Activated CD8-positive, alpha-beta memory T cell treated with anti-CD3 and anti-CD28 coated beads for 4 hours (primary cell): ENCODE results near the gene CELA2B.
"Not testable (repeated sequence)": the region's sequence is repeated elsewhere in the genome, so short reads cannot be mapped to it uniquely, and the experiment has no call there.

Experiments used
- DNase-seq, 2 donors: peaks; one replicate each; pipeline ENCODE4 v3.0.0-alpha.2; 2020; ENCODE audit warnings: low read depth in 2 of 2

Gene CELA2B

DNA sequence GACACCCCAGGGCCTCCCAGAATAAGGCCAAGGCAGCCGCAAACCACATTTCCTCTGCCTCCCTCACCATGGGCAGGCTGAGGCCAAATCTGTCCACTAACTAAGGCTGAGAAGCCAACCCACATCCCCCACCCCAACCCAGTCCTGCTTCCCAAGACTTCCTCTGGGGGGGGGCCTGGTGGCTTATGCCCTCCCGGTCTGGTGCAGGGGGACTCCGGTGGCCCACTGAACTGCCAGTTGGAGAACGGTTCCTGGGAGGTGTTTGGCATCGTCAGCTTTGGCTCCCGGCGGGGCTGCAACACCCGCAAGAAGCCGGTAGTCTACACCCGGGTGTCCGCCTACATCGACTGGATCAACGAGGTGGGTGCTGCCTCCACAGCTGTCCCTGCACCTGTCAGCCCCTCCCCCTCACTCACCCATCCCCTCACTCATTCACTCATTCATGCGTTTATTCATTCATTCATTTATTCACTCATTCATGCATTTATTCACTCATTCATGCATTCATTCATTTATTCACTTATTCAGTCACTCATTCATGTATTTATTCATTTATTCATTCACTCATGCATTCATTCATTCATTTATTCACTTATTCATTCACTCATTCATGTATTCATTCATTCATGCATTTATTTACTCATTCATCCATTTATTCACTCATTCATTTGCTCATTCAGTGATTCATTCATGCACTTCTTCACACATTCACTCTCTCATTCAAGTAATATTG is 30.3 kb upstream of the CELA2B start:
- DNase-seq = no peak

DNA sequence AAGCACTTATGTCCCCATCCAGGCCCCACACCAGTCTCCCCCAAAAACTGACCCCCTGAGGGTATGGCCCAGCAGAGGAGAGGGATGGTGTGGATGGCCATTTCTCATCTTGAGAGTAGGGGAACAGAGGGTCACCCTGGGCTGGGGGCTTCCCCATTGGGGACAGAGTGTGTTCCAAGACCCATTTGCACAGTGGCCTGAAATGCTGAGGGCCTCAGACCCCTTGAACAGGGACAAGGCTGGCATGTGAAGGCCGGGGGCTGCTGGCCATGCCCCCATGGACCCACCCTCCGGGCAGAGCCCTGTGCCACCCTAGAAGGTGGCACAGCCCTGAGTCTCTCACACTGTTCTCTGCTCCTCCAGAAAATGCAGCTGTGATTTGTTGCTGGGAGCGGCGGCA is 29.7 kb upstream of the CELA2B start:
- DNase-seq = no peak

DNA sequence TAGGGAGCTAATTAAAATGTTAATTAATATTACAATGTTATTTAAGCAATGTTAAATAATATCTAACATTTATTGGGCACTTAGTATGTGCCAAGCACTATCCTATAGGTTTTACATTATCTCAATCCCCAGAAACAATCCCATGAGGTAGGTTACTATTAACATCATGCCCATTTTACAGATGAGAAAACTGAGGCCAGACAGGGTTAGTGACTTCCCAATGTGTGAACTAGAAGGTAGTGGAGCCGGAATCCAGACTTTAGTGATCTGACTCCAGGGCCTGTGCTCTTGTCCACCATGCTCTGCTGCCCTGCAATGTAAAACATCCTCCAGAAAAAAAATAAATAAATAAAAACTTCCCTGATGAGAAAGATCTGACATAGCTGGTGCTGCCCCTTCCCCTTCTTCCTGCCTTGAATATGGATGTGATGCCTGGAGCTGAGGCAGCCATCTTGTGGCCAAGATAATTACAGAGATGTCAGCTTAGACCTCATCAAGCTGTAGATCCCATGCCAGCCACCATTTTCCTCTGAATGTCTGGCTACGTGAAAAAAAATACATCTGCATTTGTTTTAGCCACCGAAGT is 26.9 kb upstream of the CELA2B start:
- DNase-seq = no peak

DNA sequence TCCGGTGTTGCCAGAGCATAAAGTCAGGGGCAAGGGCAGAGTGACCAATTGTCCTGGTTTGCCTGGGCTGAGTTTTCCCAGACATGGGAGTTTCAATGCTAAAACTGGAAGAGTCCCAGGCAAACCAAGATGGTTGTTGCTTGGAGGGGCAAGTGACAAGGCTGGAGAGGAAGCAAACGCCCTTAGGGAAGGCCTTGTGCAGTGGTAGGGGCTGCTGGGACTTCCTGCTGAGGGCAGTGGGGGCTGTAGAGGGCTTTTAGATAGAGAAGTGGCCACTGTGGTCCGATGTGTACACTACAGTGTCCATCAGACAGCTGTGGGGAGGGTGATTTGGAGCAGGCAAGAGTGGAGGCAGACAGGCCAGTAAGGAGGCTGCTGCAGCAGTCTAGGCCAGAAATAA is 26.3 kb upstream of the CELA2B start:
- no peak for DNase-seq

DNA sequence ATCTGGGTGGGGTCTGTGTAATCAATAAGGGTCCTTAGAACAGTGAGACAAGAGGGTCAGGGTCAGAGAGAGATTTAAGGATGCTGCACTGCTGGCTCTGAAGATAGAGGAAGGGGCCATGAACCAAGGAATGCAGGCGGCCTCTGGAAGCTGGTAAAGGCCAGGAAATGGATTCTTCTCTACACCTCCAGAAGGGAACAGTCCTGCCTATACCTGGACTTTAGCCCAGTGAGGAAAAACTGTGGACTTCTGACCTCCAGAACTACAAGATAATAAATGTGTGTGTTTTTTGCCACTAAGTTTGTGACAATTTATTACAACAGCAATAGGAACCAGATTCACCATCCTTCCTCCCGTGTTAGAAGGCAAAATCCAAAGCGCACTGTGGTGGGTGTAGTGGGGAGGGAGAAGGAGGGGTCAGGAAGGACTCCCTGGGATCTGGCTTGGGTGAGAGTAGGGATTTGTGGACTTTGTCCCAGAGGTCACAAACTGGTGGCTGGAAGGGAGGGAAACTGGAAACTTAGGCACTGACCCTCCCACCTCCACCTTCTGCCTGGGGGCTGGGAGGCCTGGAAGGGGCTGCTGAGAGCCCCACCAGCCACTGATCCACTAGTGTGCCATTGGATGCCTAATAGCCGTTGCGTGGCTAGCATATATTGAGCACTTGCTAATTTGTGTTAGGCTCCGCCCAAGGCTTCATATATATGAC is 24.7 kb upstream of the CELA2B start:
- DNase-seq = no peak

DNA sequence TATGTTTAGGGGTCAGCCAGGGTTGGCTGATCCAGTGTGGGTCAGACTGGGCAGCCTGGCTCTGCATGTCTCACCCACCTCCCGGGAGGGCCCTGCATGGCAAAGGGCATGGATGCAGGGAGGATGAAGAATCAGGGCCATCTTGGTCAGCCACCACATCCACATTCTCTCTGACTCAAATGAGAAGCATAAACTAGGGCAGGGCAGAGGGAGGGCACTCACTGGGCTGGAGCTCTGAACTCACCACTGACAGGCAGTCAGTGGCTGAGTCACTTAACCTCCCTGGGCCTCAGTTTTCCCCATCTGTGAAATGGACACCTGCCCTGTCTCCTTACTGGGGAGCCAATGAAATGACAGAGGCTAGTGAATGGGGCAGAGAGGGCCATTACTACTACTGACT is 23.7 kb upstream of the CELA2B start:
- no peak for DNase-seq

DNA sequence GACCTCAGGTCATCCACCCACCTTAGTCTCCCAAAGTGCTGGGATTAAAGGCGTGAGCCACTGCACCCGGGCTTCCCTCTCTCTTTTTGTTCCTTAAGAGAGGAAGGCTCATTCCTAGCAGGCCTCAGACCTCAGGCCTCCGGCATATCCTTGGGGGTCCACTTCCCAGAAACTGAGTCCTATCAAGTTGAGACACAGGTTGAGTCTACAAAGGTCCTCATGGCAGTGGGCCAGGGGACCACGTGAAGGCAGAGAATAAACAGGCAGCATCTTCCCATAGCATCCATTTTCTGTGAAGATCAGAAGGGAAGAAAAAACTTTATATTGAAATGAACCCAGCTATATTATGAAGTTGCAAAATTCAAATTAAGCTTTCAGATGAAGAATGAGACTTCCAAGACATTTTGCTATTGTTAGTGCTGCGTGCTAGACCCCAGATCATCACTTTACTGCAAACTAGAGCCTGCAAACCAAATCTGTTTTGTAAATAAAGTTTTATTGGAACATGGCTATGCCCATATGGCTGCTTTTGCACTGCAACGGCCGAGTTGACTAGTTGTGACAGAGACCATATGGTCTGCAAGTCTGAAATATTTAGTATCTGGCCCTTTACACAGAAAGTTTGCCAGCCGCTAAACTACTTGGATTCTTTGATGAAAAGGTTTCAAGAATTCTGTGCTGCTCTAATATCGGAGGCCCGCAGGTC is 22.9 kb upstream of the CELA2B start:
- no peak for DNase-seq

DNA sequence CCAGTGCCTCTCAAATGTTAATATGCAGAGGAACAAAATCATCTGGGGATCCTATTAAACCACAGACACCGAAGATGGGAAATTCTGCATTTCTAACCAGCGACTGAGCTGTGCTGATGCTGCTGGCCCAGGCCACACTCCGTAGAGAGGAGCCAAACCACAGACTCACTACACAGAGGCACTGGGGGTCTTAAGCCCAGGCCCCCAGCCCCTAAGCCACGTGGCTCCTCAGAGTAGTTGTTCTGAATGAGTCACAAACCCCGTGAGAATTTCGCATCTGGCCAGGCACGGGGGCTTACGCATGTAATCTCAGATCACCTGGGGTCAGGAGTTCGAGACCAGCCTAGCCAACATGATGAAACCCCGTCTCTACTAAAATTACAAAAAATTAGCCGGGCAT is 22.2 kb upstream of the CELA2B start:
- DNase-seq = no peak

DNA sequence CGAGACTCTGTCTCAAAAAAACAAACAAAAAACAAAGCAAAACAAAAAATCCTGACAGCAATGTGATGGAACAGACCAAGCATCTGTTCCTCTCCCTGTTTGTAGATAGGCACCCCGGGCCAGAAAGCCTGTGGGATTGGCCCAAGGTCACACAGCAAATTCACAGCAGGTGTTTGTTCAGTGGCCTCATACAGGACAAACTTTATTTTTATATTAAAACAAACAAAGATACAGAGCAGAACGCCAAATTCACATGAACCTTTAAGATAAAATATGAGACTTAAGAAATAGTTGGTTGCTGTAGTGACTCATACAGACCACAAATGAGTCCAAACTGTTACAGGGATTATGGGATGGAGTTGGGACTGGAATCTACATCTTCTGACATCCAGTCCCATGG is 21.6 kb upstream of the CELA2B start:
- DNase-seq = no peak

DNA sequence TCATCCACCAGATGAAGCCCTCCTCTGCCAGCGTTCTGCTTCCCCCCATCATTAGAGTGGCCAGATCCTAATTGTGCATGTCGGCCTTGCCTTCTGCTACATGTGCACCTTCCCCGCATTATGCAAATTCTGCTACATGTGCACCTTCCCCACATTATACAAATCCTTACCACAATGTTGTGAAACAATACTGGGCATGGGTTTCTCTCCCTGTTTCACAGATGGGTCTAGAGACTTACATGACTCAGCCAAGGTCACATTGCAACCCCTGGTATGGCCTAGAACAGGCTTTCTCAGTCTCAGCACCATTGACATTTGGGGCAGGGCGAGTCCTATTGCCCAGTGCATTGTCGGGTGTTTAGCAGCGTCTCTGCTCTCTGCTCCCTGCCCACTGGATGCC is 20.4 kb upstream of the CELA2B start:
- no peak for DNase-seq

DNA sequence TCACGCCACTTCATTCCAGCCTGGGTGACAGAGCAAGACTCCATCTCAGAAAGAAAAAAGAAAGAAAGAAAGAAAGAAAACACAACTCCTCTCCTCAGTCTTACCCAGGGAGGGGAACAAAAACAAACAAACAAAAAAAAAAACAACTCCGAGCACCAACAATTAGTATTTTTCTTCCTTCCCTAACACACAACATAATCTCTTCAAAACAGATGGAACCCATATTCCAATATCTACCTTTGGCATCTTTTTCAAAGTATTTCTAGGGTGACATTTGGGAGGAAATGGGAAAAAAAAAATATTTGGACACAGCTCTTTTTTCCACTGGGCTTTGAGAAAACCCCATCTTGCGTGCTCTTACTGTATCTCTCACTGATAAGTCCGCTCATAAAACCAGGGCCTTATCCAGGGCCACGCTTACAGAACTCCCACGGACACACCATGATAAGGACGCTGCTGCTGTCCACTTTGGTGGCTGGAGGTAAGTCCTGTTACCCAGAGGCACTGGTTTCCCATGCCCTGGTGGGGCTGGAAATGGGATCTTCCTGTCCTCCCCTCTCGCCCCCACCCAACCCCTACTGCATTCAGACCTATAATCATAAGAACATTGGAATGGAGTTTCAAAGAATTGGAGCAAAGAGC is 19.5 kb upstream of the CELA2B start, which contains the start of gene CELA2A:
TSS of gene CELA2A (plus strand) at position 420 of the 642 bp plus-strand sequence. CDS start at position 442, 22 bp downstream.
- DNase-seq = no peak

DNA sequence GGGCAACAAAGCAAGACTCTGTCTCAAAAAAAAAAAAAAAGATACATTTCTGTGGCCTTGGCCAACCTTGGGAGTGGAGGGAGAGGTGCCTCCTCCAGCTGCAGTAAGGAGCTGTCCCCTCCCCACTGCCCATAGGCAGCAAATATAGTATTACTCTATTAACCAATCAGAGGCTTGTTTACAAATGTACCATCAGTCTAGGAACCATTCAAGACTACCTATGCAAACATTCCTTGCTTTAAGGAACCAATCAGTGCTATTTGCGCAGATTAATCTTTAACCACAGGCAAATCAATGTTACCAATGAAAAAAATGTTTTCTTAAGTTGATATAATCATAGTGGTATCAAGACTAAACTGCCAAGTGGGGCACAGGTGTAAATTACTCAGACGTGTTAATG is 18.3 kb upstream of the CELA2B start:
- no peak for DNase-seq

DNA sequence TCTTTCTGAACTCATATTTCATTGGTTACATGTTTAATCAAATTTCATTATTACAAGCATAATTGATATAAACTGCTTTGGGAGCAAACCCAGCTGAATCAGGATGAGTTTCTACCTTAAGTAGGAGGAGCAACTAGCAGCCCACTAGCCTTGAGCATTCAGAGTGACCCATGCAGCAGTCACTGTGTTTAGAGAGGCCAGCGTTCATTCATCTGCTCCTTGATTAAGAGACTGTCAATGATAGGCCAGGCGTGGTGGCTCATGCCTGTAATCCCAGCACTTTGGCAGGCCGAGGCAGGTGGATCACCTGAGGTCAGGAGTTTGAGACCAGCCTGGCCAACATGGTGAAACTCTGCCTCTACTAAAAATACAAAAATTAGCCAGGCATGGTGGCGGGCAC is 17.5 kb upstream of the CELA2B start:
- not testable (repeated sequence) for DNase-seq

DNA sequence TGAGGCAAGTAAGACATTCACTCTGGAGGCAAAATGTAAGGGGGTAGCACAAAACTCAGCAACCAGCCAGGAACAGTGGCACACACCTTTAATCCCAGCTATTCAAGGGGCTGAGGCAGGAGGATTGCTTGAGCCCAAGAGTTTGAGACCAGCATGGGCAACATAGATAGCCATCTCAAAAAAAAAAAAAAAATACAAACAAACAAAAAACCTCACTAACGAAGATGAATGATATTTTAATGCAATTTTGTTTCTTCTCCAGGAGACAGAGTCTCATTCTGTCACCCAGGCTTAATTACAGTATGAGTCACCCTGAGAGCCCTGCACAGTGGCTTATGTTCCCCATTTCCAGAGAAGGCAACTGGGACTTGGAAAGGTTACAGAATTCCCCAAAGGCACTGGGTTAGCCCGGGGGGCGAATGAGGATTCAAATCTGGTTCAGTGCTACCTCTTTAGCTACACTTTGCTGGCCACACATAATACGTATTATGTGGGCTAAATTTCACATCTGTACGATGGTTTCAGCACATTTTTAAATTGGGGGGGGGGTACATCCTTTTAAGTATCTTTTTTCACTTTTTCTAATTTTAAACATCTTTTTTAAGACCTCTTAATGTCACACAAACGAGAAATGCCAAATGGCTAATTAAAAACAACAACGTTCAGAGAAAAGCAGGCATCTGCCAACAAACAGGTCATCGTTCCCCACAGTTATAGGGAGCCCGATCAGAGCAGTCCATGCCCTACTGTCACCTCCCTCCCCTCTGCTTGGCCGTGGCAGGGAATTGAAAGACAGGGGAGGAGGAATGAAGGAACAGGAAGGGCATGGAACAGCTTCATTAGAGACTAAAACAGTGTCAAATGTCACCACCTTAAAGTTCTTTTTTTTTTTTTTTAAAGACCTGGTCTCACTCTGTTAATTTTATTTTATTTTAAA is 15.9 kb upstream of the CELA2B start:
- DNase-seq = no peak

DNA sequence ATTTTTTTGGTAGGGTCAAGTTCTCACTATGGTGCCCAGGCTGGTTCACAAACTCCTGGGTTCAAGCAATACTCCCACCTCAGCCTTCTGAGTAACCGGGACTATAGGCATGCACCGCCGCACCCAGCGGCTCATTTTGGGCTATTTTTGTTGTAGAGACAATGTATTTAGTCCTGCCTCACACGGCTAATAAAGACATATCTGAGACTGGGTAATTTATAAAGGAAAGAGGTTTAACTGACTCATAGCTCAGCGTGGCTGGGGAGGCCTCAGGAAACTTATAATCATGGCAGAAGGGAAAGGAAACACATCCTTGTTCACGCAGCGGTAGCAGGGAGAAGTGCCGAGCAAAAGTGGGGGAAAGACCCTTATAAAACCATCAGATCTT is 15.2 kb upstream of the CELA2B start:
- no peak for DNase-seq

DNA sequence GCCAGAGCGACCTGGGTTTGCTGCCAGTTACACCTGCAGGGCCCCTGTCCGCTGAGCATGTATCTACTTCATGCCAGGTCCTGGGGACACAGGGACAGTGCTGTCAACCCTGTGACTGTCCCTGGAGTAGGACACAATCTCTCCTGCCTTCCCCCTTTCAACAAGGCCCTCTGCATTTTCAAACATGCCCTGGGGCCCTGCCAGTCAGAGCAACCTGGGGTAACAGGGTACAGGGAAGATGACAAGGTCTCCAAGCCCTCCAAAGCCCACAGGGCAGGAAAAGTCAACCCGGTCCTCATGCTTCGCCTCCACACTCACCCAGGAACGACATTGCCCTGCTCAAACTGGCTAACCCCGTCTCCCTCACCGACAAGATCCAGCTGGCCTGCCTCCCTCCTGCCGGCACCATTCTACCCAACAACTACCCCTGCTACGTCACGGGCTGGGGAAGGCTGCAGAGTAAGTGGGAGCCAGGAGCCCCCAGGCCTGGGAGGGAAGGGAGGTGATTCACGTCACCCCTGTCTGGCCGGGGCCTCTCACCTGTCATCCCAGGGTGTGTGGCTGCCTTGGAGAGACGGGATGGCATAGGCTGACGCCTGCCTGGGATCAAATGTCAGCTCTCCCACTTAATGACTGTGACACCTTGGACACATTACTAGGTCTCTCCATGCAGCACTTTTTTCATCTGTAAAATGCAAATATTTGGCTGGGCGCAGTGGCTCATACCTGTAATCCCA is 12.7 kb upstream of the CELA2B start:
- DNase-seq = not testable (repeated sequence)

DNA sequence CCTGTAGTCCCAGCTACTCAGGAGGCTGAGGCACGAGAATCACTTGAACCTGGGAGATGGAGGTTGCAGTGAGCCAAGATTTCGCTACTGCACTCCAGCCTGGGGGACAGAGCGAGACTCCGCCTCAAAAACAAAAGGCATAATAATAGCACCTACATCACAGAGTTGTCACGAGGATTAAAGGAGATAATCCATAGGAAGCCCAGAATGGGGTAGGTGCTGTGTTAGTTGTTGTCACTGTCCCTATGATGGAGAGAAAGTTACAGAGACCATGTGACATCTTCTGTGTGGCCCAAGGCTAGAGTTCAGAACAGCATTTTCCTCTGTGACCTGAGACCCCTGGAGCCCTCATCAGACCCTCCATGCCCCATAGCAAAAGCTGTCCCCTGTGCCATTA is 12.0 kb upstream of the CELA2B start:
- DNase-seq = not testable (repeated sequence)

DNA sequence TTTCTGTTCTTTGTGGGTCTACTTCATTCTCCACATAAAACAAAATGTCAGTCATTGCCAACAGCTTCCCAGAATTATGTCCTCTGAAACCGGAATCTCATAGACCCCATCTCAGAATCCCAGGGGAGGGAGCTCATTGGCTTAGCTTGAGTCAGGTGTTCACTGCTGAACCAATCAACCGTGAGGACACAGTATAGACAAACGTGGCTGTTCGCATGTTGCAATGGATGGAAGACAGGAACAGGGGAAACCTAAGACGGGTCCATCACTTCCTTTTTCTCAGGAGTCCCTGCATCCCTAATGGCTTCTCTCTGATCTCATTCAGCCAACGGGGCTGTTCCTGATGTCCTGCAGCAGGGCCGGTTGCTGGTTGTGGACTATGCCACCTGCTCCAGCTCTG is 10.2 kb upstream of the CELA2B start:
- no peak for DNase-seq

DNA sequence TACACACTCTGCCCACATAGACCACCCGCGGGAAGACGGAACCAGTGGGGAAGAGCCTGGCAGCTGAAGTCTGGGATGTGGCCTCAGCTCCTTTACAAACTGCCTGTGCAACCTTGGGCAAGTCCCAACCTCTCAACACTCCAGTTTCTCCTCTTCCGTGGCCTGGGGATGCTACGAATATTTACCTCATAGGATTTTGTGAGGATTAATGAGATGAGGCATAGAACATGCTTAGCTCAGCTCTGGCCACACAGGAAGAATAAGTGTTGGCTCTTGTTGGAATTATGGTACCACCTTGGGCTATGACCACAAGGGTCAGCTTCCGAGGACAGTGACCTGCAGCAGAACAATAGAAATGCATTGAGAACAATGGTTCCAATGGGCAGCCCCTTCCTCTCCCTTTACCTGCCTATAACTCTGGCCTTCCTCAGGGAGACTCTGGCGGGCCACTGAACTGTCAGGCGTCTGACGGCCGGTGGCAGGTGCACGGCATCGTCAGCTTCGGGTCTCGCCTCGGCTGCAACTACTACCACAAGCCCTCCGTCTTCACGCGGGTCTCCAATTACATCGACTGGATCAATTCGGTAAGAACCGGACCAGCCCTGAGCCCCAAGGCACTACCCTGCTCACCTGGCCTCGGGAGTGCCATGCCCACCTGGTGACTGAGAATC is 8.8 kb upstream of the CELA2B start:
- DNase-seq = not testable (repeated sequence)

DNA sequence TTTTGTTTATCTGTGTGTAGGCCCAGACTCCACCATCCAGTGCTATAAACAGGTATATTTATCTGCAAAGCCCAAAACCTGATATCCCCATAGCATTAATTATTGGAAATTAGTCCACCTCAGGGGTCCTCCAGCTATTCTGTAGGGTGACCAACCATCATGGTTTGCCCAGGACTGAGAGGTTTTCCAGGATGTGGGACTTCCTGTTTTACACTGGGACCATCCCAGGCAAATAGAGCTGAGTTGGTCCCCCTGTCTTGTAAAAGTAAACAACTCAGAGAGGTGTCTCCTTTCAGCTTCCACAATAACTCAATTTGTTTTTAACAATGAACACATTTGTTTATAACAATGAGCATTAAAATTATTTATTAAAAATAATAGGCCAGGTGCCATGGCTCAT is 7.8 kb upstream of the CELA2B start:
- DNase-seq = no peak
